HL-60 (cell line): Measurements from ENCODE around the gene KCNH1.

Experiments used
- DNase-seq, 2 experiments: peaks; one replicate each; pipeline ENCODE4 v3.0.0-alpha.2; 2010 to 2020; ENCODE audit warnings: low read depth in 1 of 2, low spot score in 1 of 2
- H3K27ac ChIP-seq: fragments of 250-450 bp; sonication (Bioruptor Pico); replicated peaks from 2 replicates; pipeline ENCODE4 v1.5.1; 2020; ENCODE audit warnings: mild to moderate bottlenecking, moderate library complexity
- H3K27me3 ChIP-seq: fragments of 250-450 bp; sonication (Bioruptor Pico); 2 replicates; pipeline ENCODE4 v1.5.1; 2021; ENCODE audit warnings: mild to moderate bottlenecking, moderate library complexity; ENCODE audit not compliant: insufficient read depth, poor library complexity, severe bottlenecking
- H3K4me3 ChIP-seq: replicated peaks from 2 replicates; pipeline ENCODE4 v1.5.1; 2011; ENCODE audit warnings: mild to moderate bottlenecking, control low read depth, low read length; ENCODE audit not compliant: insufficient read depth
- CTCF ChIP-seq: IDR thresholded peaks from one replicate; pipeline ENCODE4 v1.5.1; 2011; ENCODE audit warnings: low read length, control low read depth, inconsistent platforms; ENCODE audit not compliant: insufficient read depth
- GABPA ChIP-seq: IDR thresholded peaks from 2 replicates; pipeline ENCODE4 v1.6.1; 2012; ENCODE audit warnings: low read depth
- POLR2AphosphoS5 ChIP-seq: IDR thresholded peaks from 2 replicates; pipeline ENCODE4 v1.6.1; 2012; ENCODE audit warnings: low read depth
- REST ChIP-seq: IDR thresholded peaks from 2 replicates; pipeline ENCODE4 v1.6.1; 2012; ENCODE audit warnings: low read depth; ENCODE audit not compliant: insufficient replicate concordance
- SPI1 ChIP-seq: IDR thresholded peaks from 2 replicates; pipeline ENCODE4 v1.6.1; 2012; ENCODE audit warnings: low read depth, mild to moderate bottlenecking, borderline replicate concordance

The KCNH1 gene

GRCh38 chr1:210758761-210759160, 375.2 kb downstream of the KCNH1 start:
- no peak for DNase-seq
- TF ChIP-seq CTCF, result no peak
- TF ChIP-seq POLR2AphosphoS5, result no peak
- no peak for TF ChIP-seq REST
- TF ChIP-seq SPI1, result no peak
- no peak for TF ChIP-seq GABPA
- no peaks in the 10 kb centered on the region for H3K27me3 ChIP-seq
- no peak overlapping the region for H3K27ac ChIP-seq
- H3K4me3 ChIP-seq, result no peak overlapping the region

- Histone ChIP-seq H3K27ac (no peak overlapping the region), H3K4me3 (no peak overlapping the region), H3K27me3 (no peaks in the 10 kb centered on the region)
- TF ChIP-seq GABPA (no peak), POLR2AphosphoS5 (no peak), REST (no peak), CTCF (no peak), SPI1 (no peak)
- DNase-seq, result no peak
Observed at GRCh38 chr1:210758261-210758660, 375.7 kb downstream of the KCNH1 start.

- Histone ChIP-seq H3K4me3 (no peak overlapping the region), H3K27ac (no peak overlapping the region), H3K27me3 (no peaks in the 10 kb centered on the region)
- TF ChIP-seq REST (no peak), SPI1 (no peak), GABPA (no peak), POLR2AphosphoS5 (no peak), CTCF (no peak)
- no peak for DNase-seq
Observed at GRCh38 chr1:210757677-210758076, 376.3 kb downstream of the KCNH1 start.
